Measurements from ENCODE around the gene SBF2. TPM values are rescaled to one million over a fixed set of nuclear protein-coding genes. Genes with fewer than 3 reads are reported as not detected.

The SBF2 gene
- total and polyA plus RNA-seq, 2 of the 13 experiments (the other 11 are each of a cell fraction or from before 2014, with no cell fraction given): 24.0 to 45.8 TPM

DNA sequence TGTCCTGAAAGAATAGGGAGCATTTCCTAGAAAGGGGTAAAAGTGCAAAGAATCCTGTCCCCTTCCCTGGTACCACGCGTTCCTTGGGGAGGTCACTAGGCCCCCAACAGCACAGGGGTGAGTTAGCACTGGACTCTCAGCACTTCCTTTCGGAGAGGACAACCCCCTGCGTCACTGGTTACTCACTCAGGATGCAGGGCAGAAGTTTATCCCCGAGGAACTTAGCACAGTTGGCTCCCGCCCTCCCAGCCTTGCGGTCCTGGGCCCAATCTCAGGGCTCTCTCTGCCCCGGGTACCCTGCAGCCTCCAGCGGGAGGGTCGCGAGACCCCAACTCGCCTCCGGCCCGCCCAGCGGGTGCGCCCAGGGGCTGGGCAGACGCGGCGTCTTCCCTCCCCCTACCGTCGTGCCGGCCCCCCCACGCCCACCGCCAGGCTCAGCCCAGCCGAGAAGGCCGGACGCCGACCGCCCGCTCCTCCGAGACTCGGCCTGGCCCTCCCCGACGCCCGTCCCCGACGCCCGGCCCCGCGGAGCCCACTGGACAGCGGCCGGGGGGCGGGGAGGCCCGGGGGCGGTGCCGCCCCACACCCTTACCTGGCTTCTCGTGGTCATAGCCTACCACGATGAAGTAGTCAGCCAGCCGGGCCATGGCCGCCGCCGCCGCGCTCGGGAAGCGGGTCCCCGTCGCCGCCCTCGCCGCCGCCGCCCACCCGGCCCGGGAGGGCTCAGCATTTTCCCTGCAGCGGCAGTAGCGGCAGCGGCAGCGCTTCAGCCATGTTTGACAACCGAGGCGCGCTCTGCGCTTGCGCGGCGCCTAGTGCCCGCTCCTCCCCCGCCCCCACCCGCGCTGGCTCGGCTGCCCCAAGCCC, at the start of gene SBF2 (continued):
- TF ChIP-seq, protein P1, sequence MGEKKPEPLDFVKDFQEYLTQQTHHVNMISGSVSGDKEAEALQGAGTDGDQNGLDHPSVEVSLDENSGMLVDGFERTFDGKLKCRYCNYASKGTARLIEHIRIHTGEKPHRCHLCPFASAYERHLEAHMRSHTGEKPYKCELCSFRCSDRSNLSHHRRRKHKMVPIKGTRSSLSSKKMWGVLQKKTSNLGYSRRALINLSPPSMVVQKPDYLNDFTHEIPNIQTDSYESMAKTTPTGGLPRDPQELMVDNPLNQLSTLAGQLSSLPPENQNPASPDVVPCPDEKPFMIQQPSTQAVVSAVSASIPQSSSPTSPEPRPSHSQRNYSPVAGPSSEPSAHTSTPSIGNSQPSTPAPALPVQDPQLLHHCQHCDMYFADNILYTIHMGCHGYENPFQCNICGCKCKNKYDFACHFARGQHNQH (CRISPR knock-in tag; IDR thresholded peaks at IDR 0.05): 0 out of 2 replicates have a peak, but pooled peaks have one; percentile 60
- TF ChIP-seq HNRNPK (IDR thresholded peaks at IDR 0.05; ENCODE audit: low read depth, low read length, poor library complexity, severe bottlenecking) (peak; percentile 36), ZFP82 (CRISPR knock-in tag; IDR thresholded peaks at IDR 0.05; ENCODE audit: borderline replicate concordance) (no peak), ZNF232 (CRISPR knock-in tag; IDR thresholded peaks at IDR 0.05; ENCODE audit: borderline replicate concordance) (peak; percentile 38; the same call in 1 of the 2 replicates), FIP1L1 (IDR thresholded peaks at IDR 0.05; ENCODE audit: borderline replicate concordance, insufficient read depth, low read depth, low read length) (no peak), MIXL1 (CRISPR knock-in tag; IDR thresholded peaks at IDR 0.05) (no peak), SMAD1 (CRISPR knock-in tag; IDR thresholded peaks at IDR 0.05; ENCODE audit: borderline replicate concordance, low read depth) (no peak; the same call in none of the 2 replicates), REL (CRISPR knock-in tag; conservative IDR thresholded peaks at IDR 0.05) (no peak), STAG1 (CRISPR knock-in tag; IDR thresholded peaks at IDR 0.05) (0 out of 2 replicates have a peak, but pooled peaks have one; percentile 6), ZNF136 (CRISPR knock-in tag; IDR thresholded peaks at IDR 0.05; ENCODE audit: low read depth) (no peak), GATA4 (IDR thresholded peaks at IDR 0.05; ENCODE audit: borderline replicate concordance, low read depth) (no peak)
- TF ChIP-seq, protein P2, sequence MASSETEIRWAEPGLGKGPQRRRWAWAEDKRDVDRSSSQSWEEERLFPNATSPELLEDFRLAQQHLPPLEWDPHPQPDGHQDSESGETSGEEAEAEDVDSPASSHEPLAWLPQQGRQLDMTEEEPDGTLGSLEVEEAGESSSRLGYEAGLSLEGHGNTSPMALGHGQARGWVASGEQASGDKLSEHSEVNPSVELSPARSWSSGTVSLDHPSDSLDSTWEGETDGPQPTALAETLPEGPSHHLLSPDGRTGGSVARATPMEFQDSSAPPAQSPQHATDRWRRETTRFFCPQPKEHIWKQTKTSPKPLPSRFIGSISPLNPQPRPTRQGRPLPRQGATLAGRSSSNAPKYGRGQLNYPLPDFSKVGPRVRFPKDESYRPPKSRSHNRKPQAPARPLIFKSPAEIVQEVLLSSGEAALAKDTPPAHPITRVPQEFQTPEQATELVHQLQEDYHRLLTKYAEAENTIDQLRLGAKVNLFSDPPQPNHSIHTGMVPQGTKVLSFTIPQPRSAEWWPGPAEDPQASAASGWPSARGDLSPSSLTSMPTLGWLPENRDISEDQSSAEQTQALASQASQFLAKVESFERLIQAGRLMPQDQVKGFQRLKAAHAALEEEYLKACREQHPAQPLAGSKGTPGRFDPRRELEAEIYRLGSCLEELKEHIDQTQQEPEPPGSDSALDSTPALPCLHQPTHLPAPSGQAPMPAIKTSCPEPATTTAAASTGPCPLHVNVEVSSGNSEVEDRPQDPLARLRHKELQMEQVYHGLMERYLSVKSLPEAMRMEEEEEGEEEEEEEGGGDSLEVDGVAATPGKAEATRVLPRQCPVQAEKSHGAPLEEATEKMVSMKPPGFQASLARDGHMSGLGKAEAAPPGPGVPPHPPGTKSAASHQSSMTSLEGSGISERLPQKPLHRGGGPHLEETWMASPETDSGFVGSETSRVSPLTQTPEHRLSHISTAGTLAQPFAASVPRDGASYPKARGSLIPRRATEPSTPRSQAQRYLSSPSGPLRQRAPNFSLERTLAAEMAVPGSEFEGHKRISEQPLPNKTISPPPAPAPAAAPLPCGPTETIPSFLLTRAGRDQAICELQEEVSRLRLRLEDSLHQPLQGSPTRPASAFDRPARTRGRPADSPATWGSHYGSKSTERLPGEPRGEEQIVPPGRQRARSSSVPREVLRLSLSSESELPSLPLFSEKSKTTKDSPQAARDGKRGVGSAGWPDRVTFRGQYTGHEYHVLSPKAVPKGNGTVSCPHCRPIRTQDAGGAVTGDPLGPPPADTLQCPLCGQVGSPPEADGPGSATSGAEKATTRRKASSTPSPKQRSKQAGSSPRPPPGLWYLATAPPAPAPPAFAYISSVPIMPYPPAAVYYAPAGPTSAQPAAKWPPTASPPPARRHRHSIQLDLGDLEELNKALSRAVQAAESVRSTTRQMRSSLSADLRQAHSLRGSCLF (CRISPR knock-in tag; IDR thresholded peaks at IDR 0.05; ENCODE audit: borderline replicate concordance): no peak
- TF ChIP-seq, protein P3, sequence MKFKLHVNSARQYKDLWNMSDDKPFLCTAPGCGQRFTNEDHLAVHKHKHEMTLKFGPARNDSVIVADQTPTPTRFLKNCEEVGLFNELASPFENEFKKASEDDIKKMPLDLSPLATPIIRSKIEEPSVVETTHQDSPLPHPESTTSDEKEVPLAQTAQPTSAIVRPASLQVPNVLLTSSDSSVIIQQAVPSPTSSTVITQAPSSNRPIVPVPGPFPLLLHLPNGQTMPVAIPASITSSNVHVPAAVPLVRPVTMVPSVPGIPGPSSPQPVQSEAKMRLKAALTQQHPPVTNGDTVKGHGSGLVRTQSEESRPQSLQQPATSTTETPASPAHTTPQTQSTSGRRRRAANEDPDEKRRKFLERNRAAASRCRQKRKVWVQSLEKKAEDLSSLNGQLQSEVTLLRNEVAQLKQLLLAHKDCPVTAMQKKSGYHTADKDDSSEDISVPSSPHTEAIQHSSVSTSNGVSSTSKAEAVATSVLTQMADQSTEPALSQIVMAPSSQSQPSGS (CRISPR knock-in tag; IDR thresholded peaks at IDR 0.05): 0 out of 2 replicates have a peak, but pooled peaks have one; percentile 39
- TF ChIP-seq, protein P4, sequence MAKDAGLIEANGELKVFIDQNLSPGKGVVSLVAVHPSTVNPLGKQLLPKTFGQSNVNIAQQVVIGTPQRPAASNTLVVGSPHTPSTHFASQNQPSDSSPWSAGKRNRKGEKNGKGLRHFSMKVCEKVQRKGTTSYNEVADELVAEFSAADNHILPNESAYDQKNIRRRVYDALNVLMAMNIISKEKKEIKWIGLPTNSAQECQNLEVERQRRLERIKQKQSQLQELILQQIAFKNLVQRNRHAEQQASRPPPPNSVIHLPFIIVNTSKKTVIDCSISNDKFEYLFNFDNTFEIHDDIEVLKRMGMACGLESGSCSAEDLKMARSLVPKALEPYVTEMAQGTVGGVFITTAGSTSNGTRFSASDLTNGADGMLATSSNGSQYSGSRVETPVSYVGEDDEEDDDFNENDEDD (CRISPR knock-in tag; IDR thresholded peaks at IDR 0.05; ENCODE audit: borderline replicate concordance): no peak; the same call in 1 of the 2 replicates
- TF ChIP-seq, protein P5, sequence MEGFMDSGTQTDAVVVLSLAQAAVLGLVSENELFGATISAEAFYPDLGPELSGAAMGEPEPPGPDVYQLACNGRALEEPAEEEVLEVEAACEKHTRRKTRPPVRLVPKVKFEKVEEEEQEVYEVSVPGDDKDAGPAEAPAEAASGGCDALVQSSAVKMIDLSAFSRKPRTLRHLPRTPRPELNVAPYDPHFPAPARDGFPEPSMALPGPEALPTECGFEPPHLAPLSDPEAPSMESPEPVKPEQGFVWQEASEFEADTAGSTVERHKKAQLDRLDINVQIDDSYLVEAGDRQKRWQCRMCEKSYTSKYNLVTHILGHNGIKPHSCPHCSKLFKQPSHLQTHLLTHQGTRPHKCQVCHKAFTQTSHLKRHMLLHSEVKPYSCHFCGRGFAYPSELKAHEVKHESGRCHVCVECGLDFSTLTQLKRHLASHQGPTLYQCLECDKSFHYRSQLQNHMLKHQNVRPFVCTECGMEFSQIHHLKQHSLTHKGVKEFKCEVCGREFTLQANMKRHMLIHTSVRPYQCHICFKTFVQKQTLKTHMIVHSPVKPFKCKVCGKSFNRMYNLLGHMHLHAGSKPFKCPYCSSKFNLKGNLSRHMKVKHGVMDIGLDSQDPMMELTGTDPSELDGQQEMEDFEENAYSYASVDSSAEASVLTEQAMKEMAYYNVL (CRISPR knock-in tag; IDR thresholded peaks at IDR 0.05; ENCODE audit: borderline replicate concordance): no peak
